ENCODE results near the gene NACC1. TPM values are rescaled to one million over a fixed set of nuclear protein-coding genes. Genes with fewer than 3 reads are reported as not detected.

NACC1 gene
- total and polyA plus RNA-seq, 2 of the 8 experiments (the other 6 are each of a cell fraction or from before 2014, with no cell fraction given): 234 to 301 TPM

- no peak overlapping the region for H2BK12ac ChIP-seq (ENCODE audit: low read depth, low read length)
- no peaks in the 10 kb centered on the region for H4K20me1 ChIP-seq (replicated peaks in 1 of 2; ENCODE audit: control insufficient read depth in 1 of 2, insufficient read depth in 2 of 2, low read length in 2 of 2)
- no peak overlapping the region for H3K4ac ChIP-seq (replicated peaks; ENCODE audit: insufficient read length, low read depth, low read length)
- H3K56ac ChIP-seq (replicated peaks; ENCODE audit: insufficient read length, low read depth, low read length): no peak overlapping the region
- peaks cover 3 to 11% (median 5%) of the 10 kb centered on the region in 4 experiments; a peak in 6 of 7 replicates for H3K4me1 ChIP-seq (replicated peaks in 1 of 4; ENCODE audit: control insufficient read depth in 3 of 4, insufficient read depth in 4 of 4, low read length in 3 of 4)
- ChIA-PET POLR2A (ENCODE audit: partially characterized antibody) (interaction anchor here (0.7 to 2.8 kb wide), 7 partner anchors 8 to 140 kb away, joined by 3 to 8 read pairs (median 3); partner anchors contain the start of gene RAD23A), CTCF (ENCODE audit: partially characterized antibody) (interaction anchor here (0.5 to 48.8 kb wide), 13 partner anchors 9 to 167 kb away, joined by 3 to 1145 read pairs (median 5); no protein-coding TSS in a partner anchor)
- H3K23me2 ChIP-seq (ENCODE audit: low read depth, low read length): no peaks in the 10 kb centered on the region
- no peak overlapping the region for H3K18ac ChIP-seq (ENCODE audit: extremely low read depth, low read length)
- H3K27me3 ChIP-seq (replicated peaks in 1 of 4; ENCODE audit: control insufficient read depth in 3 of 4, extremely low read depth in 1 of 4, insufficient read depth in 3 of 4, low read length in 3 of 4): peaks cover 0 to 16% (median 4%) of the 10 kb centered on the region in 4 experiments; a peak in 3 of 7 replicates
- DNase-seq (ENCODE audit: low read depth in 1 of 2, low spot score in 2 of 2): no peak
- no peak overlapping the region for H3K14ac ChIP-seq (ENCODE audit: insufficient read length)
- no peaks in the 10 kb centered on the region for H3K79me2 ChIP-seq (ENCODE audit: control insufficient read depth in 1 of 2, insufficient read depth in 2 of 2, low read length in 2 of 2)
- H2BK5ac ChIP-seq (ENCODE audit: low read depth, low read length): no peak overlapping the region
- H2AFZ ChIP-seq (ENCODE audit: low read length): no peak overlapping the region
- H3K79me1 ChIP-seq (ENCODE audit: low read depth, low read length): no peaks in the 10 kb centered on the region
- H2BK120ac ChIP-seq (replicated peaks; ENCODE audit: low read depth, low read length): no peak overlapping the region
- no peak overlapping the region for H3K4me2 ChIP-seq (ENCODE audit: insufficient read depth in 1 of 2, low read depth in 2 of 2, low read length in 2 of 2)
- no peak overlapping the region for H2BK15ac ChIP-seq (ENCODE audit: low read length)
- H3K9ac ChIP-seq (replicated peaks in 1 of 4; ENCODE audit: extremely low read depth in 1 of 4, low read depth in 3 of 4, low read length in 3 of 4): no peak overlapping the region
- WGBS, 2 experiments (ENCODE audit: extremely low coverage in 1 of 2, insufficient coverage in 1 of 2, insufficient read length in 1 of 2, insufficient replicate concordance in 2 of 2, low coverage in 1 of 2, low lambda C conversion rate in 2 of 2, missing lambda C conversion rate in 1 of 2): 72% methylated on average over 2 of the region's 2 CpGs; no CpG with 5 or more reads in 1 of the 2 experiments
- no peak overlapping the region for H4K91ac ChIP-seq (replicated peaks; ENCODE audit: insufficient read length, low read length)
- no peak overlapping the region for H4K8ac ChIP-seq (ENCODE audit: extremely low read depth, insufficient read depth, low read length)
- no peak overlapping the region for H2AK5ac ChIP-seq (ENCODE audit: low read depth, low read length)
- no peak overlapping the region for H3K23ac ChIP-seq (ENCODE audit: insufficient read length)
- no peak overlapping the region for H3K4me3 ChIP-seq (ENCODE audit: extremely low read depth in 1 of 4, insufficient read depth in 2 of 4, low read depth in 3 of 4, low read length in 4 of 4)
- no peak for TF ChIP-seq NRF1 (IDR thresholded peaks at IDR 0.05; ENCODE audit: low read depth, low read length)
- no peak for TF ChIP-seq EP300 (IDR thresholded peaks at IDR 0.05; ENCODE audit: borderline replicate concordance in 1 of 2, low read depth in 2 of 2, low read length in 2 of 2)
- no peak for TF ChIP-seq HDAC6 (IDR thresholded peaks at IDR 0.05; ENCODE audit: low read depth, low read length)
- TF ChIP-seq ASH2L (IDR thresholded peaks at IDR 0.05; ENCODE audit: low read length): no peak
- TF ChIP-seq CBX8 (IDR thresholded peaks at IDR 0.05; ENCODE audit: borderline replicate concordance, low read depth, low read length): no peak
- TF ChIP-seq SIN3A (conservative IDR thresholded peaks at IDR 0.05 in 1 of 2, IDR thresholded peaks at IDR 0.05 in 1 of 2; ENCODE audit: low read depth in 1 of 2, low read length in 2 of 2): no peak
- TF ChIP-seq YY1 (IDR thresholded peaks at IDR 0.05; ENCODE audit: low read depth, low read length): no peak
- TF ChIP-seq KDM5A (IDR thresholded peaks at IDR 0.05; ENCODE audit: low read length): no peak
- TF ChIP-seq POU5F1 (IDR thresholded peaks at IDR 0.05; ENCODE audit: low read depth, low read length): no peak
- no peak for TF ChIP-seq SP2 (IDR thresholded peaks at IDR 0.05; ENCODE audit: low read length)
- no peak for TF ChIP-seq ZNF274 (IDR thresholded peaks at IDR 0.05; ENCODE audit: borderline replicate concordance, extremely low read depth, low read length)
- no peak for TF ChIP-seq MAFK (IDR thresholded peaks at IDR 0.05; ENCODE audit: low read depth, low read length)
- TF ChIP-seq KDM4A (IDR thresholded peaks at IDR 0.05; ENCODE audit: low read depth, low read length, severe bottlenecking): no peak
- TF ChIP-seq TAF7 (optimal IDR thresholded peaks at IDR 0.05; ENCODE audit: borderline replicate concordance, low read depth, low read length): no peak
- no peak overlapping the region for H4K5ac ChIP-seq (ENCODE audit: insufficient read length, low read depth, low read length)
- no peak overlapping the region for H3K27ac ChIP-seq (ENCODE audit: low read depth, low read length)
- no peak overlapping the region for H2BK20ac ChIP-seq (ENCODE audit: low read length)
- H3K36me3 ChIP-seq (ENCODE audit: control insufficient read depth in 2 of 4, insufficient read depth in 4 of 4, low read length in 3 of 4): no peaks in the 10 kb centered on the region
- no peaks in the 10 kb centered on the region for H3K9me3 ChIP-seq (ENCODE audit: insufficient read depth in 2 of 2, low read depth in 1 of 2, low read length in 1 of 2)
- no peak for FAIRE-seq
Measured at GRCh38 chr19:13086341-13086740, 31.7 kb upstream of the NACC1 start.

Data from H1 (cell line).